Stimulated activated naive CD8-positive, alpha-beta T cell treated with anti-CD3 and anti-CD28 coated beads, Interleukin-15, Interleukin-2, amounts not matched to agents 100 ng/mL and 50 ng/mL, for 24 hours (primary cell): ENCODE results near the gene ERICH3.

Experiments
- H3K27ac Mint-ChIP-seq: one replicate; pipeline ENCODE4 v1.8.0; 2021; ENCODE audit warnings: mild to moderate bottlenecking, mixed read lengths
- H3K27me3 Mint-ChIP-seq: one replicate; pipeline ENCODE4 v1.8.0; 2021; ENCODE audit warnings: mixed read lengths
- H3K36me3 Mint-ChIP-seq: one replicate; pipeline ENCODE4 v1.8.0; 2021; ENCODE audit warnings: low read depth, mixed read lengths
- H3K4me1 Mint-ChIP-seq: one replicate; pipeline ENCODE4 v1.8.0; 2021; ENCODE audit warnings: low read depth, mixed read lengths
- H3K4me3 Mint-ChIP-seq: one replicate; pipeline ENCODE4 v1.8.0; 2021; ENCODE audit warnings: mild to moderate bottlenecking, mixed read lengths
- H3K9me3 Mint-ChIP-seq: one replicate; pipeline ENCODE4 v1.8.0; 2021; ENCODE audit warnings: mixed read lengths

Gene ERICH3

GRCh38 chr1:74637296-74637695 is 36.3 kb downstream of the ERICH3 start:
- Mint-ChIP-seq H3K27ac (no peak overlapping the region), H3K4me3 (no peak overlapping the region), H3K27me3 (peaks cover 3% of the 10 kb centered on the region), H3K9me3 (no peaks in the 10 kb centered on the region), H3K36me3 (no peaks in the 10 kb centered on the region), H3K4me1 (no peaks in the 10 kb centered on the region)

GRCh38 chr1:74629283-74629682 is 44.3 kb downstream of the ERICH3 start:
- no peak overlapping the region for H3K4me3 Mint-ChIP-seq
- H3K9me3 Mint-ChIP-seq, result no peaks in the 10 kb centered on the region
- H3K36me3 Mint-ChIP-seq, result no peaks in the 10 kb centered on the region
- peaks cover 2% of the 10 kb centered on the region for H3K27me3 Mint-ChIP-seq
- H3K27ac Mint-ChIP-seq, result no peak overlapping the region
- H3K4me1 Mint-ChIP-seq, result no peaks in the 10 kb centered on the region

- H3K4me1 Mint-ChIP-seq, result no peaks in the 10 kb centered on the region
- no peak overlapping the region for H3K4me3 Mint-ChIP-seq
- no peak overlapping the region for H3K27ac Mint-ChIP-seq
- no peaks in the 10 kb centered on the region for H3K9me3 Mint-ChIP-seq
- H3K27me3 Mint-ChIP-seq, result peaks cover 2% of the 10 kb centered on the region
- H3K36me3 Mint-ChIP-seq, result no peaks in the 10 kb centered on the region
Measured at GRCh38 chr1:74623716-74624115, 49.9 kb downstream of the ERICH3 start.

- Mint-ChIP-seq H3K36me3 (no peaks in the 10 kb centered on the region), H3K27me3 (no peaks in the 10 kb centered on the region), H3K4me1 (no peaks in the 10 kb centered on the region), H3K4me3 (no peak overlapping the region), H3K27ac (no peak overlapping the region), H3K9me3 (no peaks in the 10 kb centered on the region)
Measured at GRCh38 chr1:74620242-74620641, 53.4 kb downstream of the ERICH3 start.

GRCh38 chr1:74618974-74619373 is 54.6 kb downstream of the ERICH3 start:
- H3K27me3 Mint-ChIP-seq, result peaks cover 4% of the 10 kb centered on the region
- no peaks in the 10 kb centered on the region for H3K9me3 Mint-ChIP-seq
- H3K4me3 Mint-ChIP-seq, result no peak overlapping the region
- no peaks in the 10 kb centered on the region for H3K4me1 Mint-ChIP-seq
- no peaks in the 10 kb centered on the region for H3K36me3 Mint-ChIP-seq
- H3K27ac Mint-ChIP-seq, result no peak overlapping the region

GRCh38 chr1:74613894-74614293 is 59.7 kb downstream of the ERICH3 start:
- Mint-ChIP-seq H3K27me3 (peaks cover 4% of the 10 kb centered on the region), H3K9me3 (no peaks in the 10 kb centered on the region), H3K4me3 (no peak overlapping the region), H3K4me1 (no peaks in the 10 kb centered on the region), H3K27ac (no peak overlapping the region), H3K36me3 (no peaks in the 10 kb centered on the region)

DNA sequence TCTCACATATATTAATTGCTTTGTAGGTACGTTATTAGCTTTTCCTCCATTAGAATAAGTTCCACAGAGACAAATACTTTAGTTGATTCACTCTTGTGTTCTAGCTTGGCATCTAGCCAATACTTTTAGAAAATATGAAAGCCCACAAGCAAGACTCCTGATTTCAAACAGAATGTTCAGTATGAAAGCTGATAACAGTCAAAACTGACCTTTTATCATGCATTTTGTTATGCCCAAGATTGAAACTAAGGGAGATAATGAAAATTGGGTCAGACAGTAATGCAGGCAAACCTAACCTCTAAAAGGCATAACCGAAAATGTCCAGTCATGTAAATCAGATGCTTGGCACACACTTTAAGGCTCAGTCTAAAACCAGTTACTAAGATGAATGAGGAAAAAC is 61.7 kb downstream of the ERICH3 start:
- H3K36me3 Mint-ChIP-seq, result no peaks in the 10 kb centered on the region
- no peaks in the 10 kb centered on the region for H3K4me1 Mint-ChIP-seq
- H3K4me3 Mint-ChIP-seq, result no peak overlapping the region
- peaks cover 4% of the 10 kb centered on the region for H3K27me3 Mint-ChIP-seq
- H3K27ac Mint-ChIP-seq, result no peak overlapping the region
- H3K9me3 Mint-ChIP-seq, result no peaks in the 10 kb centered on the region

DNA sequence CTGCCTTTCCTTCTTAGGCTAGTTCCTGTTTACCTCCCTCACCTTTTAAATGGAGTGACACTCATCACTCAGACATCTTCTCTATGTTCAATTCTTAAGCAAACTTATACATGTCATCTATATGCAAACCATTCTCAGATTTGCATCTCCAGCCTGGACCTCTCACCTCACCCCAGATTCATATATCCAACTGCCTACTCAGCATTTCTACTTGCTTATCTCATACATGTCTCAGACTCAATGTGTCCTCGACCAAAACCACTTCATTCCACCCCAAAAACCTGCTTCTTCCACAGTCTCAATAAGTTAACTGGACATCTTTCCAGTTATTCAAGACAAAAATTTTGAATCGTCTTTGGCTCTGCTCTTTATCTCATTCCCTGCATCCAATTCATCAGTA is 62.6 kb downstream of the ERICH3 start:
- H3K27ac Mint-ChIP-seq, result no peak overlapping the region
- H3K4me3 Mint-ChIP-seq, result no peak overlapping the region
- H3K9me3 Mint-ChIP-seq, result no peaks in the 10 kb centered on the region
- H3K4me1 Mint-ChIP-seq, result no peaks in the 10 kb centered on the region
- H3K27me3 Mint-ChIP-seq, result peaks cover 4% of the 10 kb centered on the region
- H3K36me3 Mint-ChIP-seq, result no peaks in the 10 kb centered on the region

DNA sequence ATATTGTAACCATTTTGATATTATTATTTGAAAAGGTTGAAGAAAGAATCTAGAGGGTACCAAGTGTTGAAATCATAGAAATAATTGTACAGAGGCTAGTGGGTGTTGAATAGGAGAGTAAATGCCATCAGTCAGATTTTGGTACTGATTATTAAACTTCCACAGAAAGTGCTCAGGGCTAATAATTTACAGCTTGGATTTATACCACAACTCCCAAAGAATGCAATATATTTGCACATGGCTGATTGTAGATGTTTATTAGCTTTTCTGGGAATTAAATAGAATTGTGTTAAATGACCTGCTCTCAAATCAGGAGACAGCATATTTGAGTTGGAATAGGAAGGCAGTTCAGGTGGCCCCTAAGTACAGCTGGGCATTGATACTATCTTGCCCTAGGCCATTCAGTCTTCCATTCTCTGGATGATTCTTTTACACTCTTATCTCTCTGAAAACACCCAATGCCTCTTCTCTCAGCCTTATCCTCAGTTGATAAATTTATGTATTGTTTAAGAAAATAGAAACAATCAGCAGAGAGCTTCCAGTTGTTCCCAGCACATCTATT is 63.7 kb downstream of the ERICH3 start:
- H3K36me3 Mint-ChIP-seq, result no peaks in the 10 kb centered on the region
- peaks cover 7% of the 10 kb centered on the region for H3K9me3 Mint-ChIP-seq
- no peak overlapping the region for H3K27ac Mint-ChIP-seq
- H3K27me3 Mint-ChIP-seq, result peaks cover 2% of the 10 kb centered on the region
- H3K4me3 Mint-ChIP-seq, result no peak overlapping the region
- no peaks in the 10 kb centered on the region for H3K4me1 Mint-ChIP-seq

DNA sequence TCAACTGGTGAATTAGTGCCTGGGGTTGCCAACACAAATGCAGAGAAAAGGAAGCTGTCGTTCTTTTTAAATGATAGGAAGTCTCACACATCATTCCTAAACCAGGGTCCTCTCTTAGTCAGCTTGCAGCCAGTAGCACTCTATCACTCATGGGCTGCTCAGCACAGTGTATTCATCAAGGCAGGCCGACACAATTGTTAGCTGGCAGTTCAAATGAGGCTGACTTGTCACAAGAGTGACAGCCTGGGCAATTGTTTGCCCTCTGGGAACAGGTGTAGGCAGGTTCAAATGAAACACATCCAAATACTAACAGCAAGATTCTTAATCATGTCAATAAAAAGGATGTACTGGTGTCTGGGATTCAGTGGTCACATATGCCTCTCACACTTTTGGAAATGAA is 76.9 kb downstream of the ERICH3 start:
- peaks cover 14% of the 10 kb centered on the region for H3K27me3 Mint-ChIP-seq
- H3K9me3 Mint-ChIP-seq, result no peaks in the 10 kb centered on the region
- H3K36me3 Mint-ChIP-seq, result no peaks in the 10 kb centered on the region
- H3K27ac Mint-ChIP-seq, result no peak overlapping the region
- no peak overlapping the region for H3K4me3 Mint-ChIP-seq
- H3K4me1 Mint-ChIP-seq, result no peaks in the 10 kb centered on the region

DNA sequence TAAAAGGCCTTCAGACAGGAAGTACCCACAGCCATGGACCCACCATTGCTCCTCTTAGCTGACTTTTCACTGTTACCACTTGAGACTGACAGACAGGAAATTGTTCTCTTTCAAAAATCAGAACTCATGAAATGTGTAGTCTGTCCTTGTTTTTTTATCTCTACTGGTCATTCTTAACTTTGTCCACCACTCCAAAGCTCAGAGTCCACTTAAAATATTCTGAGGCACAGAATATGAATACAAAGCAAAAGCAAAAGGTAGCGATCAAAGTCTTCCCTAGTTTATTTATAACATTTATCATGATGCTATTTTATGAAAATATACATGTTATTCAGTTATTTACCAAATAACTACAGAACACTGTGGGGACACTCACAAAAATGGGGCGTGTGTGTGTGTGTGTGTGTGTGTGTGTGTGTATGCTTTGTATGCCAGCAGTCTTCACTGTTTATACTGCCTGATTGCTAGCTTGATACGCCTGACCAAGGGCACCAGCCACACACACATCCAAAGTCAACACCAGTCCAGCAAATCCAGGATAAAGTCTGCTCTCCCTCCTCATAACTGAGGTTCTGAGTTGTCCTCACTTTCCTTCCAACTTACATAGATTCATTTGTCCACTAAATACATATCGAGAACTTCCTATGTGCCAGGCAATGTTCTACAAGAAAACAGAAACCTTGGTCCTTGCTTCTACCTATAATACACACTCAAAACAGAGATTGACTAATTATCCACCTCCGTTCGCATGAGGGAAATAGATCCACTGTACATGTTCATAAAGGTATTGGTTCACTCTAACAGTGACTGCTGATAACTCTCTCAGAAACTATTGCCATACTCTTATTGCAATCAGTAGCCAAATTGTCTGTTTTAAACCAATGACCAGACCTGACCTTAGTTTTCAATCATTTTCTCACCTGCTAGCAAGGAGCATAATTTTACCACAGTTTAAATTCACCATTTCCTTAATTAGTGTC is 79.4 kb downstream of the ERICH3 start:
- Mint-ChIP-seq H3K4me1 (no peaks in the 10 kb centered on the region), H3K9me3 (no peaks in the 10 kb centered on the region), H3K27me3 (peaks cover 2% of the 10 kb centered on the region), H3K4me3 (no peak overlapping the region), H3K27ac (no peak overlapping the region), H3K36me3 (no peaks in the 10 kb centered on the region)

DNA sequence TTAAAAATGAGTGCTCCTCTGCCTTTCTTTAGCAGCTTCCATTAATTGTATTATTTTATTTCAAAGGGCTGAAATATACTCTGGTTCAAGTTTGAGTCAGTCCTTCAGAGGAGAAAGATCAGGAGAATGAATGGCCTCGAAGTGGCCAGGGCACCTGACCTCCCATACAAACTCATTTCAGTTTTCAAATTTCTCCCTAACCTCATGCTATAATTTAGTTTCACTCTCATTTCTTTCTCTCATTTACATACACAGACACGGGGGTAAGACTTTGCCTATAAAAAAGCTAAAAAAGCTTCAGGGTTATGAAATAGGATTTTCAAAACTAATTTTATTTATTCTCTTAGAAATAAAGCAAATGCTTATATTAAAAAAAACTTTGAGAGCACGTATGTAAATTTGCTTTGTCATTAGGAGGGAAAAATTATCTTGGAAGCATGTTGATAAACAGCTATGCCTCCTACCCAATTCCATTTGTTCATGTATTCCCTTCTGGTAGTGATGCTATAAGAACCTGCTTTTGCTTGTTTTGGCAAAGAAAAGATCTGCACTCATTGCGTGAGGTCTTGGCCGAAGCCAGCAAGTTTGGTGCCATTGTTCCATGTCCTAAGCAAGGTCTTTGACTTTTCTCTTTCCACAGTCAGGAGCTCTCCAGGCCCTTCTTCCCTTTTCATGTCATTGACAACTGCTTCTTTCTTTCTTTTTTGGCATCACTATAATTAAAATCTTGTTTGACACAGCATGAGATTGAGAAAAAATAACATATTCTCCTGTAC is 80.8 kb downstream of the ERICH3 start:
- Mint-ChIP-seq H3K4me3 (no peak overlapping the region), H3K36me3 (no peaks in the 10 kb centered on the region), H3K4me1 (no peaks in the 10 kb centered on the region), H3K9me3 (no peaks in the 10 kb centered on the region), H3K27ac (no peak overlapping the region), H3K27me3 (no peaks in the 10 kb centered on the region)

DNA sequence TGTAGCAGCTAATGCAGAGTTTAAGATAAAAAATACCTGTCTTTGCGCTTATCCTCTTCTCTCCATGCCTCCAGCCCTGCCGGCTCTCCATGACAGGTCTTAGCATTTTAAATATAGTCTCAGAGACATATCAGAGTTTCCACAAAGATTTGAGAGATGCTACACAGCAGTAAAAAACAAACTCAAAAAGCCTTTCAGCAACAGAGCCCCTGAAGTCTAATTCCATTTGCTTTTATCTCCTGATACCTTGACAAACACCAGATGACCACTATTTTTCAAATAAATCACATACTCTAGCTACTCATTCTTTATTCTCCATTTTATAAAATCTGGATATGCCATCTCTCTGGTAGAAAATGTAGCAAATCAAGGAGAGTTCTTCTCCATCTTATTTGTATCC is 81.6 kb downstream of the ERICH3 start:
- Mint-ChIP-seq H3K27ac (no peak overlapping the region), H3K4me3 (no peak overlapping the region)

GRCh38 chr1:74590288-74590687 is 83.3 kb downstream of the ERICH3 start:
- H3K4me3 Mint-ChIP-seq, result no peak overlapping the region
- no peaks in the 10 kb centered on the region for H3K36me3 Mint-ChIP-seq
- H3K27ac Mint-ChIP-seq, result no peak overlapping the region
- no peaks in the 10 kb centered on the region for H3K4me1 Mint-ChIP-seq
- no peaks in the 10 kb centered on the region for H3K9me3 Mint-ChIP-seq
- H3K27me3 Mint-ChIP-seq, result no peaks in the 10 kb centered on the region

More for the DNA sequence above, 81.6 kb downstream of the ERICH3 start:
- Mint-ChIP-seq H3K36me3 (no peaks in the 10 kb centered on the region), H3K27me3 (no peaks in the 10 kb centered on the region), H3K9me3 (no peaks in the 10 kb centered on the region), H3K4me1 (no peaks in the 10 kb centered on the region)

DNA sequence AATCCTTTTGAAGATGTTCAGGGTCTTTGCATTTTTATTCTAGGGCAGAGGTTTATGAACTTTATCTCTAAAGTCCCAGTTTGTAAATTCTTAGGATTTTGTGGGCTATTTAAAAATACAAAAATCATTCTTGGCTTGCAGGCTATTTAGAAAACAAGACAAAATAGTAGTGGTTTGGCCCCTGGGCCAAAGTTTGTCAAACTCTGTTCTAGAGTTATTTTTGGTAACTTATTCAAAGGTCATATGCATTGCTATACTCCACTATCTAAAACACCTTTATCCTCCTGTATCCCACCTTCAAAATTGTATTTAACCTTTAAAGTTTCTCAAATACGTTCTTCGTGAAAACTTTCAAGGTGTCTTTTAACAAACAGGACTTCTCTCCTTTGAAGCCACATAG is 85.7 kb downstream of the ERICH3 start:
- H3K4me1 Mint-ChIP-seq, result no peaks in the 10 kb centered on the region
- no peaks in the 10 kb centered on the region for H3K9me3 Mint-ChIP-seq
- H3K27ac Mint-ChIP-seq, result no peak overlapping the region
- no peak overlapping the region for H3K4me3 Mint-ChIP-seq
- H3K36me3 Mint-ChIP-seq, result no peaks in the 10 kb centered on the region
- H3K27me3 Mint-ChIP-seq, result peaks cover 5% of the 10 kb centered on the region
